HEK293 (cell line): ENCODE results near the gene TRPM2.

Experiments used
- KLF9 ChIP-seq: fragments of 450-650 bp; formaldehyde crosslinking; IDR thresholded peaks from 2 replicates; pipeline ENCODE4 v1.5.1; 2016; ENCODE audit warnings: missing biosample characterization, missing genetic modification characterization, low read depth
- MEIS1 ChIP-seq: sonication (generic); formaldehyde crosslinking; IDR thresholded peaks from 2 replicates; pipeline ENCODE4 v1.8.1; 2022; ENCODE audit warnings: missing genetic modification reagents, mild to moderate bottlenecking, borderline replicate concordance
- MYNN ChIP-seq: fragments of 450-650 bp; formaldehyde crosslinking; IDR thresholded peaks from 2 replicates; pipeline ENCODE4 v1.5.1; 2016; ENCODE audit warnings: missing biosample characterization, missing genetic modification characterization, borderline replicate concordance
- YY1 ChIP-seq: fragments of 450-650 bp; formaldehyde crosslinking; IDR thresholded peaks from 2 replicates; pipeline ENCODE4 v1.5.1; 2018; ENCODE audit warnings: missing biosample characterization, missing genetic modification characterization
- ZNF324 ChIP-seq: fragments of 450-650 bp; formaldehyde crosslinking; IDR thresholded peaks from 2 replicates; pipeline ENCODE4 v1.5.1; 2016; ENCODE audit warnings: missing biosample characterization, missing genetic modification characterization
- TF ChIP-seq, protein P1 (sequence below): fragments of 450-650 bp; formaldehyde crosslinking; IDR thresholded peaks from 2 replicates; pipeline ENCODE4 v1.5.1; 2016; ENCODE audit warnings: missing biosample characterization, missing genetic modification characterization

GRCh38 chr21:44466351-44466954 is 113.0 kb downstream of the TRPM2 start:
- no peak for TF ChIP-seq KLF9 (tag by site-specific recombination)
- no peak for TF ChIP-seq MYNN (tag by site-specific recombination)
- TF ChIP-seq, protein P1, sequence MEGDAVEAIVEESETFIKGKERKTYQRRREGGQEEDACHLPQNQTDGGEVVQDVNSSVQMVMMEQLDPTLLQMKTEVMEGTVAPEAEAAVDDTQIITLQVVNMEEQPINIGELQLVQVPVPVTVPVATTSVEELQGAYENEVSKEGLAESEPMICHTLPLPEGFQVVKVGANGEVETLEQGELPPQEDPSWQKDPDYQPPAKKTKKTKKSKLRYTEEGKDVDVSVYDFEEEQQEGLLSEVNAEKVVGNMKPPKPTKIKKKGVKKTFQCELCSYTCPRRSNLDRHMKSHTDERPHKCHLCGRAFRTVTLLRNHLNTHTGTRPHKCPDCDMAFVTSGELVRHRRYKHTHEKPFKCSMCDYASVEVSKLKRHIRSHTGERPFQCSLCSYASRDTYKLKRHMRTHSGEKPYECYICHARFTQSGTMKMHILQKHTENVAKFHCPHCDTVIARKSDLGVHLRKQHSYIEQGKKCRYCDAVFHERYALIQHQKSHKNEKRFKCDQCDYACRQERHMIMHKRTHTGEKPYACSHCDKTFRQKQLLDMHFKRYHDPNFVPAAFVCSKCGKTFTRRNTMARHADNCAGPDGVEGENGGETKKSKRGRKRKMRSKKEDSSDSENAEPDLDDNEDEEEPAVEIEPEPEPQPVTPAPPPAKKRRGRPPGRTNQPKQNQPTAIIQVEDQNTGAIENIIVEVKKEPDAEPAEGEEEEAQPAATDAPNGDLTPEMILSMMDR = no peak
- TF ChIP-seq YY1 (tag by site-specific recombination) = no peak
- TF ChIP-seq MEIS1 (CRISPR knock-in tag) = no peak
- TF ChIP-seq ZNF324 (tag by site-specific recombination) = no peak
